Effector memory CD4-positive, alpha-beta T cell (primary cell): Measurements from ENCODE around the gene FARS2.

Experiments used
- DNase-seq, 3 donors: peaks; one replicate each; pipeline ENCODE4 v3.0.0-alpha.2; 2020
- H3K27ac ChIP-seq: 2 replicates; pipeline ENCODE4 v1.7.0; 2013; ENCODE audit warnings: mild to moderate bottlenecking, low read length, moderate library complexity; ENCODE audit not compliant: insufficient read depth, poor library complexity, severe bottlenecking
- H3K27me3 ChIP-seq: replicated peaks from 2 replicates; pipeline ENCODE4 v1.7.0; 2013; ENCODE audit warnings: mild to moderate bottlenecking, low read length; ENCODE audit not compliant: insufficient read depth, control insufficient read depth, poor library complexity, severe bottlenecking
- H3K36me3 ChIP-seq: 2 replicates; pipeline ENCODE4 v1.7.0; 2013; ENCODE audit warnings: mild to moderate bottlenecking, low read length, moderate library complexity; ENCODE audit not compliant: control insufficient read depth, insufficient read depth
- H3K4me1 ChIP-seq: 2 replicates; pipeline ENCODE4 v1.7.0; 2013; ENCODE audit warnings: low read length, mild to moderate bottlenecking; ENCODE audit not compliant: control insufficient read depth, insufficient read depth, poor library complexity, severe bottlenecking
- H3K4me3 ChIP-seq: 2 replicates; pipeline ENCODE4 v1.7.0; 2013; ENCODE audit warnings: low read length, low read depth, mild to moderate bottlenecking; ENCODE audit not compliant: insufficient read depth, poor library complexity, severe bottlenecking
- H3K9me3 ChIP-seq: 2 replicates; pipeline ENCODE4 v1.7.0; 2013; ENCODE audit warnings: mild to moderate bottlenecking, low read length, moderate library complexity; ENCODE audit not compliant: control insufficient read depth

FARS2 gene

DNA sequence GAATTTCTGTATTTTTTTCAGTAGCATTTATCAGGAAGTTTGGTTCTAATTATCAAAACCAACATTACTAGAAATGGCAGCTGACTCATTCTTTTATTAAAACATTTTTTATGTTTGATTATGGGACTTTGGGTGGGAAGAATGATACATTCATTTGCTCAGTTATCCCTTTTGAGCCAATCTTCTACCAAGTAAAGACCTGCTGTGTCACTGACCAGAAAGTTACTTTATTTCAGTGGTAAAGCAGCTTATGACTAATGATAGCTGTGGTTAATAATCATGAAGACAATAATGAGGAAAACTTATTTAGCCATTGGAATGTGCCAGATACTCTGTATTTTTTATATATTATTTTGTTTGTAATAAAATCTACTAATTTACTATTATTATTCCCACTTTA is 142.3 kb downstream of the FARS2 start:
- no peak overlapping the region for H3K27ac ChIP-seq
- peaks cover 6% of the 10 kb centered on the region for H3K36me3 ChIP-seq
- no peaks in the 10 kb centered on the region for H3K4me1 ChIP-seq
- no peak overlapping the region for H3K4me3 ChIP-seq
- H3K27me3 ChIP-seq, result no peaks in the 10 kb centered on the region
- DNase-seq, result no peak
- H3K9me3 ChIP-seq, result no peaks in the 10 kb centered on the region

GRCh38 chr6:5405976-5406375 is 144.7 kb downstream of the FARS2 start:
- no peaks in the 10 kb centered on the region for H3K4me1 ChIP-seq
- peaks cover 14% of the 10 kb centered on the region for H3K36me3 ChIP-seq
- H3K27ac ChIP-seq, result no peak overlapping the region
- H3K9me3 ChIP-seq, result no peaks in the 10 kb centered on the region
- no peaks in the 10 kb centered on the region for H3K27me3 ChIP-seq
- H3K4me3 ChIP-seq, result no peak overlapping the region
- DNase-seq, result no peak

GRCh38 chr6:5411414-5411813 is 150.1 kb downstream of the FARS2 start:
- Histone ChIP-seq H3K27me3 (no peaks in the 10 kb centered on the region), H3K36me3 (peaks cover 14% of the 10 kb centered on the region), H3K4me3 (no peak overlapping the region), H3K9me3 (no peaks in the 10 kb centered on the region), H3K4me1 (no peaks in the 10 kb centered on the region), H3K27ac (no peak overlapping the region)
- no peak for DNase-seq

GRCh38 chr6:5412017-5412416 is 150.7 kb downstream of the FARS2 start:
- H3K27ac ChIP-seq, result no peak overlapping the region
- peaks cover 14% of the 10 kb centered on the region for H3K36me3 ChIP-seq
- H3K27me3 ChIP-seq, result no peaks in the 10 kb centered on the region
- no peaks in the 10 kb centered on the region for H3K4me1 ChIP-seq
- no peak for DNase-seq
- no peaks in the 10 kb centered on the region for H3K9me3 ChIP-seq
- no peak overlapping the region for H3K4me3 ChIP-seq

DNA sequence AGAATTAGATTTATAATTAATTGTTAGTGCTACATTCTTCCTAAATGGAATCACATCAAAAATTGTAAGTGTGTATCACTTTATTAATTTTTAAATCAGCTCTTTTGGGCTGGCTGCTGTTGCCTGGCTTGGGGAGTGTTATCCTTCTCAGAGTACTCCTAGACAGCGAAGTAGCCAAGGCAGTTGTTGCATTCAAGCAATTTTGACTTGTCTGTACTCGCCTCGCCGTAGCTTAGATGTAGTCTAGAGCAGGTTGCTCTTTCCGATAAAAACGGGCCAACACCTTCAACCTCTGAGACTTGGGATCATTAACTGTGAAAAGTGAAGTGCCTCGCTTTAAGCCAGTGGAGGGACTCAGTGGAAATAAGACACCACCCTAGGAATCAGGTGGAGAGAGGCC is 151.3 kb downstream of the FARS2 start:
- no peaks in the 10 kb centered on the region for H3K9me3 ChIP-seq
- peaks cover 14% of the 10 kb centered on the region for H3K36me3 ChIP-seq
- no peaks in the 10 kb centered on the region for H3K4me1 ChIP-seq
- no peak for DNase-seq
- no peak overlapping the region for H3K27ac ChIP-seq
- H3K4me3 ChIP-seq, result no peak overlapping the region
- no peaks in the 10 kb centered on the region for H3K27me3 ChIP-seq

DNA sequence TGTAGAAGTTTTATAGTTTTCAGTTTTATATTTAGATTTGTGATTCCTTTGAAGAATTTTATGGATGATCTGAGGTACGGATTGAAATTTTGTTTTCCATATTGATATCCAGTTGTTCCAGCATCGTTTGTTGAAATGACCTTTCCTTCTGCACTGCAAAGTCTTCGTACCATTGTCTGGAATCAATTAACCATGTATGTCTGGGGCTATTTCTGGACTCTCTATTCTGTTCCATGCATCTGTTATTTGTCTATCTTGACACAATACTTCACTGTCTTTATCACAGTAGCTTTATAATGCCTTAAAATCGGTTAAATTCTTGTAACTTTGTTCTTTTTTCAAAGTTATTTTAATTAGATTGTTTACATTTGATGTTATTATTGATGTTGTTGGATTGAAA is 154.9 kb downstream of the FARS2 start:
- Histone ChIP-seq H3K36me3 (no peaks in the 10 kb centered on the region), H3K27ac (no peak overlapping the region), H3K4me3 (no peak overlapping the region), H3K4me1 (no peaks in the 10 kb centered on the region), H3K27me3 (no peaks in the 10 kb centered on the region), H3K9me3 (no peaks in the 10 kb centered on the region)
- DNase-seq, result no peak

DNA sequence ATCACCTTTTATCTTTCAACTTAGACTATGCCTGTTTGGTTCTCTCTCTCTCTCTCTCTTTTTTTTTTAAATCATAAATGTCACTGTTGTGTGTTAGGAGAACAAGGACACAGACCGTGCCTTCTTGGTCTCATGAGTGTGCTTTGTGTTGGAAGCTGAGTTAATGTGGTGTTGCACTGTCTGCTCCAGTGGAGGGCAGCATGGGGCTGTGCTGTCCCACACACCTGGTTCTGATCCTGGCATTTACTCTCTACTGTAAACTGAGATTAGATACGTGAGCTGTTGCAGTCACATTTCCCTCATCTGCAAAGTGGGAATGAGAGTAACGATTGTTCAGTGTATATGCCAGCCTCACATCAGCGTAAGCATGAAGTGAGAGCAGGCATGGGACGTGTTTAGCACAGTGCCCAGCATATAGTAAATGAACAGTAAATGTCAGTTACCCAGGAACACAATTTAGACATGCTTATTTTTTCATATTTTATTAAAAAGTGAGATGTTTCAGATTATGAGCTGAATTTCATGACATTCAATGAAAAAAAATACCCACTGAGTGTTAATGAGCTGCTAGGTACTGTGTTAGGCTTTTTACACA is 161.1 kb downstream of the FARS2 start:
- no peak for DNase-seq
- no peaks in the 10 kb centered on the region for H3K27me3 ChIP-seq
- H3K36me3 ChIP-seq, result no peaks in the 10 kb centered on the region
- no peak overlapping the region for H3K27ac ChIP-seq
- no peaks in the 10 kb centered on the region for H3K9me3 ChIP-seq
- no peak overlapping the region for H3K4me3 ChIP-seq
- H3K4me1 ChIP-seq, result no peaks in the 10 kb centered on the region

DNA sequence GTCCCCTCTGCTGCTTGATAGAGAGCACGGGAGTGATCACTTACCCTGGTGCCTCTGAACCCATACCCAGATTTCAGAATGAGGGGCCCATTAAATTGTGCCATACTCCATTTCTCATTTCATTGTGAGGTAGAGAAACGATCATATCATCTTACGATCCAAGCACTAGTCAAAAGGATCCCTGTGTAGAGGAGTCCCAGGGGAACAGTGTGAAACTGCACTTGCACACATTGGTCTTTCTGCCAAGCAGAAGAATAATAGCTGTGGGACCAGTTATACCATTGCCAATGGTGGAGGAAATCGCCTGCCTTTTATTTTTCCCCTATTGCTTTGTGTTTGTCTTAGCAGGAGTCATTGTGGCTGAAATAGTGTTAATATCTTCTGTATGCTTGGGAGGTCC is 161.9 kb downstream of the FARS2 start:
- H3K4me1 ChIP-seq, result no peaks in the 10 kb centered on the region
- no peaks in the 10 kb centered on the region for H3K9me3 ChIP-seq
- H3K27me3 ChIP-seq, result no peaks in the 10 kb centered on the region
- H3K27ac ChIP-seq, result no peak overlapping the region
- no peaks in the 10 kb centered on the region for H3K36me3 ChIP-seq
- no peak overlapping the region for H3K4me3 ChIP-seq
- DNase-seq, result no peak

GRCh38 chr6:5424726-5425125 is 163.4 kb downstream of the FARS2 start:
- H3K4me1 ChIP-seq, result no peaks in the 10 kb centered on the region
- DNase-seq, result no peak
- H3K4me3 ChIP-seq, result no peak overlapping the region
- H3K36me3 ChIP-seq, result no peaks in the 10 kb centered on the region
- no peaks in the 10 kb centered on the region for H3K27me3 ChIP-seq
- no peak overlapping the region for H3K27ac ChIP-seq
- no peaks in the 10 kb centered on the region for H3K9me3 ChIP-seq

- Histone ChIP-seq H3K27me3 (no peaks in the 10 kb centered on the region), H3K4me3 (no peak overlapping the region), H3K4me1 (no peaks in the 10 kb centered on the region), H3K36me3 (no peaks in the 10 kb centered on the region), H3K9me3 (no peaks in the 10 kb centered on the region), H3K27ac (no peak overlapping the region)
- no peak for DNase-seq
These were observed 164.0 kb downstream of the FARS2 start for GRCh38 chr6:5425267-5425666.

DNA sequence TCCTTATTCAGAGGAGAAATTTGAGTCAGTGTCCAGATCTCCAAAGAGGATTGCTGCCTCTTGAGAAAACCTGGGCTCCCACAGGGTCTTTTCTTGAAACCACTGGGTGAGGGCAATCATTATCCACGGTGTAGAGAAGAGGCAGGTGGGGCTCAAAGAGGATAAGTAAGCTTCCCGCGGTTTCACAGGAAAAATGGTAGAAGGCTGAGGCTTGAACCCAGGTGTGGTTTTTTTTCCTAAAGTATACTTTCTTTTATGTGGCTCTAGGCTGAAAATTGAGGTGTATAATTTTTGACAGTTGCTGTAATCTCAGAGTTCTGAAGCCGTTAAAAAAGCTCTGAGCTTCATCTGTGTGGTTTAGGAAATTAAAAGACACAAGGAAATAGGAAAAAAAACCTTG is 164.5 kb downstream of the FARS2 start:
- H3K27ac ChIP-seq, result no peak overlapping the region
- no peak for DNase-seq
- no peak overlapping the region for H3K4me3 ChIP-seq
- H3K4me1 ChIP-seq, result no peaks in the 10 kb centered on the region
- H3K36me3 ChIP-seq, result no peaks in the 10 kb centered on the region
- no peaks in the 10 kb centered on the region for H3K27me3 ChIP-seq
- H3K9me3 ChIP-seq, result no peaks in the 10 kb centered on the region
